TTC549 (cell line): Measurements from ENCODE around the gene KIAA0825.

Experiments used
- FAIRE-seq: peaks from 2 replicates; lab custom pipeline; 2012; peaks lifted over from hg19 to GRCh38; lab: Jason Lieb, UNC

The KIAA0825 gene

GRCh38 chr5:94313188-94313587, 305.2 kb downstream of the KIAA0825 start:
- no peak for FAIRE-seq

DNA sequence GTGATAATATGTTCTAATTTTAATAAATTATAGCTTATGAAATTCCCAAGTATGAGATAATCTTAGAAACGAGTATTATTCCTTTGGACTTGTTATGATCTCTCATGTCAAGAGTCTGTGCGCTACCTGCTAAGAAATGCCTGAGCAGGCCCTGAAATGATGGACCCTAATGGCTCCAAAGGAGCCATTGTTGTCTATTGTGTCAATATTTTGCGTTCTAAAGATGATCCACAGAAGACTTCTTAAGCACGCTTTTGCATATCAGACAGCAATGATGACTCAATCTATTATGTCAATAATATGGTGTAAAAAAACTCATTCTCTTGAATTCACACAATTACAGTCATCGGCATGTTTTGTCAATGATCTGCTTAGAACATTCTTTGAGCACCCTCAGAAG, 306.1 kb downstream of the KIAA0825 start:
- FAIRE-seq: no peak

DNA sequence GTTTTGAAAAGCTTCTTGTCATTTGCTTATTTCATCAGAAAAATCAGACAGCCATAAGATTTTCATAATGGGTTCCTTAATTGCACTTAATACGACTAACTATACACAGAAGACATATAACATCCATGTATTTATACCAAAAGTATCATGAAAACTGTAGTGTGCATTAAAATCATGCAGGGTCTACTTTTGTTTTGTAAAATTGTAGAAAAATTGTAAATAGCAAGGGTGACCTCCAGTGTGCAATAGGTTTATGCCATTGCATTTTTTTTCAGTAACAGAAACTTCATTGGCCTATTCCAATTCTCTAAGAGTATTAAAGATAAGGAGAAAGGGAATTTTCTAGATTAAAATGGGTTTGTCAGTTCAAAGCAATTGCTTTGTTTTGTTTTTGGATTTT, 307.6 kb downstream of the KIAA0825 start:
- FAIRE-seq: no peak

GRCh38 chr5:94309141-94309540, 309.3 kb downstream of the KIAA0825 start:
- no peak for FAIRE-seq

DNA sequence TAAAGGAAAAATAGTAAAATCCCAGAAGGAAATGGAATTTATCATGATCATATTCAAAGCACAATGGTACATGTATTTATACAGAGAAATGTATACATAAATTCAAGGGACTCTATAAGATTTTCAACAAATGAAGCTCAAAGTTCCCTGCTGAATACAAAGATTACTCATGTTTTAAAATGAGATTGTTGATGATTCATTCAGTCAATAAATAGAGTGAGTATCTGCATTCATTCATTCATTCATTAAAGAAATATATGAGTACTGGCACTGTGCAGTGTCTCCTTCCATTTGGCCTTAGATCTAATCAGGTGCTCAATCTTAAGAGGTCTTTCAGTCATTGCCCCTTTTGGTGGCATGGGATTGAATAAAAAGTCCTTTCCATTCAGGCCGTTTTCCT, 310.0 kb downstream of the KIAA0825 start:
- FAIRE-seq: no peak

- no peak for FAIRE-seq
Measured at GRCh38 chr5:94304146-94304545, 314.3 kb downstream of the KIAA0825 start.

- no peak for FAIRE-seq
Measured at GRCh38 chr5:94288937-94289336, 329.5 kb downstream of the KIAA0825 start.

DNA sequence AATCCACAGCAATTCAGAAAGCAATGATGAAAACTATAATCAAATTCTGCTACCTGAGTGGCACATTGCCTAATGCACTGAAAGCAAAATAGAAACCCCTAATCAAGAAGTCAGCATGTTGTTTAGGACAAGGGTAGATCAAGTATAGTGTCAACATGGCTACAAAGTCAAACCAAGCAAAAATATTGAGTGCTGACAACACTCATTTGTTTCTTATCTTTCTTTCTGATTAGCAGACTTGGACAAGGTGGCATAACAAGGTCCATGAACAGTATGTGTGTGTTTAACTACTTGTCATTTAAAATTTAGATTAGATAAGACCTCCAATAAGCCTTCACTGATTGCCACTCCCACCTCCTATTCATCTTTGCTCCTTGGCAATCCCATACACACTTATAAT, 332.4 kb downstream of the KIAA0825 start:
- no peak for FAIRE-seq

GRCh38 chr5:94283093-94283492, 335.3 kb downstream of the KIAA0825 start:
- FAIRE-seq: no peak

DNA sequence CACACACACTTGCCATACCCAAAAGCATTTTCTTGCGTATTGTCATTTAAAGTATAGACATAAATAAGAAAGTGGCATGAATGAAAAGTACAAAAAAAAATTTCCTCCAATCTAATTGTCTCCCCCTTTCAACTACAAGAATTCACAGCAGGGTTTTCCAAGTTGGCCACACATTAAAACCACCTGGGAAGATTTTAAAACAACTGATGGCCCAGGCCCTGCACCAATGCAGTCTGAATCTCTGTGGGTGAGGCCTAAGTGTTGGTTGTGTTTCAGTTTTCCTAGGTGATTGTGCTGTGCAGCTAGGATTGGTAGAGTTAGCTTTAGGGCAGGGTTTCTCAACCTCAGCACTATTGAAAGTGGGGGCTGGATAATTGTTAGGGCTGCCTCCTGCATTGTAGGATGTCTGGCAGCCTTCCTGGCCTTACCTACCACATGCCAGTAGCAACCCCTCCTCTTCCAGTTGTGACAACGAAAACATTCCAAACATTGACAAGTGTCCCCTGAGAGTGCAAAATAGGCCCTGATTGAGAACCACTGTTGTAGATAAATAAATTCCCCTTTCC, 337.1 kb downstream of the KIAA0825 start:
- FAIRE-seq: no peak

DNA sequence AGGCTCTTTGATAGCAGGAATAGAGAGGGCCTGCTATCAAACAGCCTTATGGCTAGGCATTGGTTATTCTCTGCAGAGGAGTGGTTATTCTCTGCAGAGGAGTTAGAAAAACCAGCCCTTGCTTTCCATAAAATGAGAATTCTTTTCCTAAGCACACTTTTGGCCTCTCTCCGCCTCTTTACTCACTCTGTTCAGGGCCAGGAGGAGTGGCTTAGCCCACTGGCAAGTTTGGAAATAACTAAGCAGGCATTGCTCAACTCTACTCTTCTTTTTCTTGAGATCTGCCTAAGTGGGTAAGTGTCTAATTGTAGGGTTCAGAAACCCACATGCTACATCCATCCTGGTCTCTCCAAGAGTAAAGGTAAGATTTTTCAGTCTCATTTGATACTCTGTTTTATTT, 341.7 kb downstream of the KIAA0825 start:
- FAIRE-seq: no peak

GRCh38 chr5:94276048-94276447, 342.4 kb downstream of the KIAA0825 start:
- no peak for FAIRE-seq

GRCh38 chr5:94274707-94275106, 343.7 kb downstream of the KIAA0825 start:
- no peak for FAIRE-seq

DNA sequence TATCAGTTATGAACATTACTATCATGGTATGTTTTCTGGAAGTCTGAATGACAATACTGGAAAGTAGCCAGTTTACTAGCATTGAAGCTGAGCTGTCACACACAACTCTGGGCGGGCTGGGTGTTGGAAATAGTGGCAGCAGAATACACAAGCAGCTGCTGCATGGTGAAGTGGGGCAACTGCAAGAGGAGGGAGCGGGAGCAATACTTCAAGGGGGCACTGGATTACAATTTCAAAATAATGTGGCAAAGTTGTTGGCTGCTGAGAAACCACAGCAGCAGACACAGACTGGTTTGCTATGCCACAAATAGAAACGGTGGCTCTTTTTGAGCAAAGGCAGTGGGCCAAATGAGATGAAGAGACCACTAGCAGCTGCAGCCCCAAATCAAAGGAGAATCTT, 350.2 kb downstream of the KIAA0825 start:
- FAIRE-seq: no peak

DNA sequence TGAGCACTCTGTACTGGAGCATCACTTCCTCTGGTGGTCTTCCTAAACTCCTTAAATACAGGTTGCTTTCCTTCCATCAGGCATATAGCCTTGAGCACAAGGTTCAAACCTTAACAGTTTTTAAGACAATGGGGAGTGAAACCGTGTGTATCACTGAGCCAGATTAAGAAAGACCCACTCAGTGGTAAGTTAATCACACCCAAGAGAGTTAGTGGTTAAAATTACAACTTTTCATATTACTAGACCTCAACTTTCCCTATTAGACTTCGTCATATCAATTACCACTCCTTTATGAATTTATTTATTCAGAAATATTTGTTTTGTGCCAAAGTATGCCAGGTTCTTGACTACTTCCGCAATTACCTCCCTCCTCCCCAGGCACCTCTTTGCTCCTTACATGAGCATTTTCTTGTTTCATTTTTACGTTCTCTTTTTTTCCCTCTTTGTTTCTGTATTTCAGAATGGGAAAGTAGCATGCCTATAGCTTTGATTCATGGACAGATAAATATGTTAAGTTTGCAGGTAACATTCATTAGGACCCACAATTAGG, 351.0 kb downstream of the KIAA0825 start:
- no peak for FAIRE-seq

DNA sequence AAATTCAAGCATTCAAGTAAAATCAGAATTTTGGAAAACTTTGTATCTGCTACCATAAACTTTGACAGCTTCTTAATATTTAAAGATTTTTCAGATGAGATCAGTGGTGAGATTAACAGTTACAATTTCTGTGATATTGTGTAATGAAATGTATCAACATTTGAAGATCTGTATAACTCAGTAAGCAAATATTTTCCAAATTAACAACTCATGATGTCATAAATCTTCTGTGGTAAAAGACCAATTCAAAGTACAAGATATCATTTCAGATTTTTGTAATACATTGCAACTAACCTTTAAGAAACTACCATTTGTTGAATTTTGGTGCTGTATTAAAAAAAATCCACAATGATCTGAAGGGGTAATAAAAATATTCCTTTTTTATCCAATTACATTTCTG, 352.2 kb downstream of the KIAA0825 start:
- FAIRE-seq: no peak

- no peak for FAIRE-seq
Measured at GRCh38 chr5:94263068-94263467, 355.3 kb downstream of the KIAA0825 start.

- no peak for FAIRE-seq
Measured at GRCh38 chr5:94260096-94260495, 358.3 kb downstream of the KIAA0825 start.

DNA sequence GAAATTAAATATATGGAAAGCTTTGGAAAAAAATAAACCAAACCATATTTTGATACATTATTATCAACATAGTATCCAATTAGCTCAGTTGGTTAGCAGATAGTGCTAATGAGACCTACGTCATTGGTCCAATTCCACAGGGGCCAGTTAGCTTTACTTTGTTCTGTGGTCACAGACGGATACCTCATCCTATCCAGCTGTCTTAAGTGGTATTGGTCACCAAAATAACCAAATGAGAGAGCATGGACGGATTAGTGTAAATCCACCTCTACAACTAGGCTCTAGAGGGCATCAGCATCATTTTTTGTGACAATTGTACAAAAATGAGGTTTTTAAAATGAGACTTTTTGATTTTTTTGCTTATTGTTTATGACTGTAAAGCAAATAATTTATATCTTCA, 364.2 kb downstream of the KIAA0825 start:
- no peak for FAIRE-seq

DNA sequence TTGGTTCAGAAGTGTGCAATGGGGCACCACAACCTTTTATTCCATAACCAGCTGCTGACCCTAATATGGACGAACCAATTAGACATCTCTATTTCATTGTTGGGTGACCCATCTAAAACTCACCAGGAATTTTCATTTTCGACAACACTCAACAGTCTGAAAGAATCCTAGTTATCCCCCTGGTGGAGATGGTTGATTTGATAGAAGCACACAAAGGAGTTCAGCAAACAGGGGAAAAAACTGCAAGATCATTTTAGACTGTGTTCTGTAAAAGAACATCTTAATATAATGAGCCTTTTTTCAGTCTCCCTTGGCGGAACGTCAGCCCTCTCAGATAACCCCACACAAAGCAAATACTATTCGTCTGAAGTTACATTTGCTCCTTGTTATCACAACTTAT, 367.4 kb downstream of the KIAA0825 start:
- no peak for FAIRE-seq

- no peak for FAIRE-seq
Measured at GRCh38 chr5:94249430-94249829, 369.0 kb downstream of the KIAA0825 start.

GRCh38 chr5:94248175-94248875, 370.1 kb downstream of the KIAA0825 start:
- FAIRE-seq: no peak

DNA sequence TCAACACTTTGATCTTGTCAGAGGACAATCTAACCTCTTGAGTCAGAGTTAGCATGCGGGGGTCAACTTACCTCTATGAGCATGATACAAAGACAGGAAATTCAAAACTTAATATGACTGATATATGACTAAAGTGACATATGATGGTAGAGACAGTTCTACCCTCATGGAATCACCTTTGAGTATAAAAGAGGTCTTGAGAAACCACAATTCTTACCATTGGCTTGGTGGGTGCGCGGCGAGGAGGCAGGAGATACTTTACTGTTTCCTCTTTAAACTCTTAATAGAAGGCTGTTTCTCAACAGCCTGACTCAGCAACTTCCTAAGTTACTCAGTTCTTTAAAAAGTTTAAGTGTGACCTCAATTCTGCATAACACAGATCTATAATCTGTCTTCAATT, 372.8 kb downstream of the KIAA0825 start:
- no peak for FAIRE-seq

GRCh38 chr5:94244921-94245320, 373.5 kb downstream of the KIAA0825 start:
- FAIRE-seq: no peak
